Spinal cord (tissue), 10 donors: ENCODE measurements around the gene SLC43A1. TPM values are rescaled to one million over a fixed set of nuclear protein-coding genes. Genes with fewer than 3 reads are reported as not detected.

Experiments
- DNase-seq, 6 donors: peaks; one replicate each; pipeline versions ENCODE4 v3.0.0 to v3.0.0-alpha.2; 2013 to 2015; ENCODE audit warnings: low spot score in 6 of 6, low read depth in 4 of 6
- H3K27ac ChIP-seq: one replicate; pipeline ENCODE4 v1.5.1; 2013; ENCODE audit warnings: low read depth, low read length, control low read depth
- H3K27me3 ChIP-seq: one replicate; pipeline ENCODE4 v1.6.1; 2013; ENCODE audit warnings: low read length; ENCODE audit not compliant: control insufficient read depth, insufficient read depth
- H3K36me3 ChIP-seq: one replicate; pipeline ENCODE4 v1.6.1; 2013; ENCODE audit warnings: low read length; ENCODE audit not compliant: control insufficient read depth, insufficient read depth
- H3K4me1 ChIP-seq: one replicate; pipeline ENCODE4 v1.6.1; 2013; ENCODE audit warnings: low read length; ENCODE audit not compliant: control insufficient read depth, insufficient read depth
- H3K4me3 ChIP-seq: one replicate; pipeline ENCODE4 v1.5.1; 2013; ENCODE audit warnings: low read depth, low read length, control low read depth
- H3K9me3 ChIP-seq: one replicate; pipeline ENCODE4 v1.6.1; 2013; ENCODE audit warnings: low read length; ENCODE audit not compliant: control insufficient read depth, insufficient read depth
- WGBS: methylation state at CpG from one replicate; pipeline ENCODE4 v1.1.5; 2013; ENCODE audit warnings: missing lambda C conversion rate; ENCODE audit not compliant: insufficient coverage; 5-methylcytosine and 5-hydroxymethylcytosine counted together
- polyA plus RNA-seq, 2 donors: library from polyadenylated mRNA; unstranded; fragments of 120-200 nt; gene quantifications; one replicate each; pipeline ENCODE4 v1.2.1, GENCODE V29; 2013; ENCODE audit not compliant: insufficient read length in 2 of 2
- total RNA-seq, 2 donors: library from RNA; depleted of rRNA in 1 of 2; stranded (reverse); fragments of 120-200 nt in 1 of 2; fragments of >200 nt in 1 of 2; gene quantifications; one replicate each; pipeline versions ENCODE4 v1.2.3 to v1.2.4, GENCODE V29; 2013 to 2014
- donor health status: healthy.

The SLC43A1 gene
- total and polyA plus RNA-seq, 4 donors: 4.0 to 10.4 (median 5.7) TPM

GRCh38 chr11:57475671-57476046 lies 39.8 kb downstream of the SLC43A1 start:
- peaks cover 11% of the 10 kb centered on the region for H3K36me3 ChIP-seq
- H3K4me3 ChIP-seq: no peak overlapping the region
- DNase-seq: no peak
- H3K4me1 ChIP-seq: peaks cover 12% of the 10 kb centered on the region
- H3K9me3 ChIP-seq: no peaks in the 10 kb centered on the region
- WGBS: 56% methylated on average over 2 of the region's 5 CpGs
- peaks cover 33% of the 10 kb centered on the region for H3K27me3 ChIP-seq
- H3K27ac ChIP-seq: no peak overlapping the region

GRCh38 chr11:57475191-57475590 lies 40.3 kb downstream of the SLC43A1 start:
- H3K4me1 ChIP-seq: peaks cover 12% of the 10 kb centered on the region
- H3K27ac ChIP-seq: no peak overlapping the region
- H3K9me3 ChIP-seq: no peaks in the 10 kb centered on the region
- peaks cover 33% of the 10 kb centered on the region for H3K27me3 ChIP-seq
- DNase-seq: no peak
- peaks cover 11% of the 10 kb centered on the region for H3K36me3 ChIP-seq
- WGBS: 80% methylated on average over 1 of the region's 1 CpG
- H3K4me3 ChIP-seq: no peak overlapping the region

- H3K27me3 ChIP-seq: peaks cover 33% of the 10 kb centered on the region
- H3K36me3 ChIP-seq: peaks cover 11% of the 10 kb centered on the region
- 80% methylated on average over 4 of the region's 5 CpGs for WGBS
- peaks cover 12% of the 10 kb centered on the region for H3K4me1 ChIP-seq
- H3K4me3 ChIP-seq: no peak overlapping the region
- no peaks in the 10 kb centered on the region for H3K9me3 ChIP-seq
- DNase-seq: no peak
- no peak overlapping the region for H3K27ac ChIP-seq
Measured at GRCh38 chr11:57474803-57475115, 40.7 kb downstream of the SLC43A1 start.

- DNase-seq: no peak
- Histone ChIP-seq H3K4me1 (peaks cover 12% of the 10 kb centered on the region), H3K27ac (no peak overlapping the region), H3K36me3 (peaks cover 11% of the 10 kb centered on the region), H3K27me3 (peaks cover 33% of the 10 kb centered on the region), H3K9me3 (no peaks in the 10 kb centered on the region), H3K4me3 (no peak overlapping the region)
- WGBS: 63% methylated on average over 9 of the region's 9 CpGs
Measured at GRCh38 chr11:57474017-57474802, 41.3 kb downstream of the SLC43A1 start.

- Histone ChIP-seq H3K27me3 (peaks cover 33% of the 10 kb centered on the region), H3K4me3 (no peak overlapping the region), H3K9me3 (no peaks in the 10 kb centered on the region), H3K4me1 (peaks cover 12% of the 10 kb centered on the region), H3K36me3 (peaks cover 11% of the 10 kb centered on the region), H3K27ac (no peak overlapping the region)
- 26% methylated on average over 6 of the region's 6 CpGs for WGBS
- no peak for DNase-seq
Measured at GRCh38 chr11:57473285-57473841, 42.1 kb downstream of the SLC43A1 start.

- H3K36me3 ChIP-seq: peaks cover 14% of the 10 kb centered on the region
Measured at GRCh38 chr11:57471496-57471895, 44.0 kb downstream of the SLC43A1 start.

GRCh38 chr11:57469268-57469667 lies 46.2 kb downstream of the SLC43A1 start:
- no peaks in the 10 kb centered on the region for H3K4me1 ChIP-seq
- peaks cover 6% of the 10 kb centered on the region for H3K27me3 ChIP-seq
- H3K36me3 ChIP-seq: peaks cover 14% of the 10 kb centered on the region
- H3K27ac ChIP-seq: no peak overlapping the region
- no peak for DNase-seq
- no peak overlapping the region for H3K4me3 ChIP-seq
- no peaks in the 10 kb centered on the region for H3K9me3 ChIP-seq
- WGBS: no CpG with 5 or more reads among the region's 5 CpGs

More at GRCh38 chr11:57471496-57471895, 44.0 kb downstream of the SLC43A1 start:
- Histone ChIP-seq H3K27me3 (peaks cover 24% of the 10 kb centered on the region), H3K4me1 (peaks cover 5% of the 10 kb centered on the region), H3K4me3 (no peak overlapping the region), H3K27ac (no peak overlapping the region), H3K9me3 (no peaks in the 10 kb centered on the region)
- WGBS: 75% methylated on average over 2 of the region's 3 CpGs
- DNase-seq: no peak

- Histone ChIP-seq H3K27me3 (peaks cover 2% of the 10 kb centered on the region), H3K36me3 (peaks cover 14% of the 10 kb centered on the region), H3K4me1 (peaks cover 9% of the 10 kb centered on the region), H3K4me3 (no peak overlapping the region), H3K27ac (no peak overlapping the region), H3K9me3 (no peaks in the 10 kb centered on the region)
- WGBS: 57% methylated on average over 3 of the region's 4 CpGs
- no peak for DNase-seq
Measured at GRCh38 chr11:57468276-57468675, 47.2 kb downstream of the SLC43A1 start.

GRCh38 chr11:57467508-57468157 lies 47.9 kb downstream of the SLC43A1 start:
- Histone ChIP-seq H3K27ac (no peak overlapping the region), H3K4me3 (no peak overlapping the region), H3K4me1 (peaks cover 12% of the 10 kb centered on the region), H3K36me3 (peaks cover 14% of the 10 kb centered on the region), H3K27me3 (no peaks in the 10 kb centered on the region), H3K9me3 (no peaks in the 10 kb centered on the region)
- DNase-seq: no peak
- WGBS: 66% methylated on average over 23 of the region's 23 CpGs
